HG02840 (cell line): ENCODE data around the gene SORCS2.

Experiments
- ATAC-seq: cut with Tn5 transposase; IDR thresholded peaks from one replicate; pipeline ENCODE4 v1.9.1; 2021; ENCODE audit warnings: mild to moderate bottlenecking, moderate library complexity, moderate number of reproducible peaks; ENCODE audit not compliant: unreplicated experiment, low FRiP score

Gene SORCS2

GRCh38 chr4:7418131-7418943 is 226.0 kb downstream of the SORCS2 start:
- no peak for ATAC-seq

- no peak for ATAC-seq
These were observed 227.8 kb downstream of the SORCS2 start for GRCh38 chr4:7419961-7420660.

- ATAC-seq: no peak
These were observed 228.3 kb downstream of the SORCS2 start for GRCh38 chr4:7420661-7421040.

GRCh38 chr4:7421356-7422150 is 229.2 kb downstream of the SORCS2 start:
- ATAC-seq: no peak

- ATAC-seq: no peak
These were observed 230.0 kb downstream of the SORCS2 start for GRCh38 chr4:7422151-7422897.

GRCh38 chr4:7422898-7423180 is 230.5 kb downstream of the SORCS2 start:
- no peak for ATAC-seq

GRCh38 chr4:7423391-7423790 is 231.1 kb downstream of the SORCS2 start:
- ATAC-seq: no peak

GRCh38 chr4:7423801-7424552 is 231.6 kb downstream of the SORCS2 start:
- no peak for ATAC-seq

- no peak for ATAC-seq
These were observed 232.3 kb downstream of the SORCS2 start for GRCh38 chr4:7424553-7425111.

- no peak for ATAC-seq
These were observed 232.8 kb downstream of the SORCS2 start for GRCh38 chr4:7425124-7425523.

GRCh38 chr4:7425591-7426468 is 233.5 kb downstream of the SORCS2 start:
- no peak for ATAC-seq

GRCh38 chr4:7426525-7427171 is 234.3 kb downstream of the SORCS2 start:
- no peak for ATAC-seq

- no peak for ATAC-seq
These were observed 235.0 kb downstream of the SORCS2 start for GRCh38 chr4:7427361-7427760.

GRCh38 chr4:7427831-7428260 is 235.5 kb downstream of the SORCS2 start:
- ATAC-seq: no peak

- ATAC-seq: no peak
These were observed 236.1 kb downstream of the SORCS2 start for GRCh38 chr4:7428261-7429068.

- no peak for ATAC-seq
These were observed 236.7 kb downstream of the SORCS2 start for GRCh38 chr4:7429069-7429416.

GRCh38 chr4:7429601-7430078 is 237.3 kb downstream of the SORCS2 start:
- ATAC-seq: no peak
